Activated CD8-positive, alpha-beta memory T cell treated with anti-CD3 and anti-CD28 coated beads for 48 hours (primary cell): ENCODE results near the gene APP.

Source experiments
- DNase-seq, 3 experiments: peaks; one replicate each; pipeline ENCODE4 v3.0.0-alpha.2; 2020; ENCODE audit warnings: low read depth in 2 of 3, low spot score in 2 of 3

APP gene

GRCh38 chr21:25837533-25838265 lies 332.9 kb downstream of the APP start:
- no peak for DNase-seq

DNA sequence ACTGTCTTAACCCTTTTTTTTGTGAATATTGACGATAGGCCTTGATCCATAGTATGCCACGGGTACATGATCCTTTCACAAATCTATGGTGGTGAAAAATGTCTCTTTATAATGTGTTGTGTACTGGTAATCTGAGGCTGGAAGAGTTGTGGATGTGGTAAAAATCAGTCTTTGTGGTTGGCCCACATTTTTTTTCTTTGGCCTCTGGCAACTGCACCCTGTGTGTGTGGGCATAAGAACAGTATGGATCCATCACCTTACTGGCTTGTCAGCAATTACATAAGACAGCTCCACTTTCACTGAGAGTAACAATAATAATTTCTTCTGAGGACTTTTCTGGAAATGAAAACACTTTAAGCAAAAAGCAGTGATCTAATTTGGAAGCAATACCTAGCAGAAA lies 334.2 kb downstream of the APP start:
- no peak for DNase-seq

- DNase-seq = no peak
Observed at GRCh38 chr21:25834381-25834780, 336.2 kb downstream of the APP start.

DNA sequence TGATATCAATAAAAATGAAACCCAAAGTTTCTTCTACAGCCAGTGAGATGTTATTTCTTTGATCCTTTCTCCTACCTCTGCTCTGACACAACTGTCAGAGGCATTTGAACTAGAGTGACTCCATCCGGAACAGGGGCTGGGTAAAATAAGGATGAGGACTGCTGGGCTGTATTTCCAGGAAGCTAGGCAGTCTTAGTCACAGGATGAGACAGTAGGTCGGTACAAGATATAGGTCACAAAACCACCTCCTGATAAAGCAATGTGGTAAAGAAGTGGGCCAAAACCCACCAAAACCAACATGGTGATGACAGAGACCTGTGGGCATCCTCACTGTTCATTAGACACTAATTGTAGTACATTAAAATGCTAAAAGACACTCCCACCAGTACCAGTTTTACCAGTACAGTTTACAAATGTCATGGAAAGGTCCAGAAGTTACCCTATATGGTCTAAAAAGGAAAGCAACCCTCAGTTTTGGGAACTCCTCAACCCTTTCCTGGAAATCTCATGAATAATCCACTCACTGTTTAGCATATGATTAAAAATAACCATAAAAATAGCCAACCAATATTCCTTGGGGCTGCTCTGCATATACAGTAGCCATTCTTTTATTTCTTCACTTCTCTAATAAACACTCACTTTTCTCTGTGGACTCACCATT lies 339.1 kb downstream of the APP start:
- no peak for DNase-seq
